Measurements from ENCODE around the gene VSX1.
A peak's percentile ranks its signal among the peaks of the same experiment; 100 is the strongest.

The VSX1 gene

DNA sequence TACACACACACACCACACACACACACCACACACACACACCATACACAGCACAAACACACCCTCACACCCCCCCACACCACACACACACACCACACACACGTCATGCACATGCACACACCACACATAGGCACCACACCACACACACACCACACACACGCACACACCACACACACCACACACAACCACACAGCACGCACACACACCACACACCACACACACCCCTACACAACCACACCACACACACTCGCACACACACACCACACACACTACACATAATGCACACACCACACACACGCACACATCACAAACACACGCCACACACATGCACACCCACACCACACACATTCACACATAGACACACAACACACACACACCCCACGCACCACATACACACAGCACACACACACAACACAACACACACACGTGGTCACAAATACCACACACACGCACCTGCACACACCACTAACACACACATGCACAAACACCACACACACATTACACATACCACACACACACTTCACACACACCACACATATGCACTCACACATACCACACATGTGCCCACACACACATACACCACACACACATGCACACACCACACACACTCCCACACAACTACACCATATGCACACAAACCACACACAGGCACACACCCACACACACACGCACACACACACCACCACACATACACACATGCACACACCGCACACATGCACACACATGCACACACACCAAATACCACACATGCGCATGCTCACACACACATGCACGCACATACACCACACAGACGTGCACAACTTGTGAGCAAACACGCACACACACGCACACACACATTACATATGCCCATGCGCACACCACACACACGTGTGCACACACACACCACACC lies 14.6 kb downstream of the VSX1 start:
- Mint-ChIP-seq H3K36me3 (ENCODE audit: low read depth) (no peaks in the 10 kb centered on the region), H3K4me1 (no peaks in the 10 kb centered on the region), H3K4me3 (no peak overlapping the region), H3K27me3 (ENCODE audit: low read depth) (peaks cover 73% of the 10 kb centered on the region), H3K9me3 (no peaks in the 10 kb centered on the region), H3K27ac (no peak overlapping the region)
- no peak for TF ChIP-seq CTCF (IDR thresholded peaks at IDR 0.05; ENCODE audit: unreplicated experiment in 3 of 3)

- no peaks in the 10 kb centered on the region for H3K36me3 Mint-ChIP-seq (ENCODE audit: low read depth)
- H3K9me3 Mint-ChIP-seq = no peaks in the 10 kb centered on the region
- H3K27ac Mint-ChIP-seq = no peak overlapping the region
- H3K27me3 Mint-ChIP-seq (ENCODE audit: low read depth) = peaks cover 73% of the 10 kb centered on the region
- H3K4me3 Mint-ChIP-seq = no peak overlapping the region
- TF ChIP-seq CTCF (IDR thresholded peaks at IDR 0.05; ENCODE audit: unreplicated experiment in 3 of 3) = no peak
- no peaks in the 10 kb centered on the region for H3K4me1 Mint-ChIP-seq
These were observed 15.6 kb downstream of the VSX1 start for GRCh38 chr20:25066386-25066785.

DNA sequence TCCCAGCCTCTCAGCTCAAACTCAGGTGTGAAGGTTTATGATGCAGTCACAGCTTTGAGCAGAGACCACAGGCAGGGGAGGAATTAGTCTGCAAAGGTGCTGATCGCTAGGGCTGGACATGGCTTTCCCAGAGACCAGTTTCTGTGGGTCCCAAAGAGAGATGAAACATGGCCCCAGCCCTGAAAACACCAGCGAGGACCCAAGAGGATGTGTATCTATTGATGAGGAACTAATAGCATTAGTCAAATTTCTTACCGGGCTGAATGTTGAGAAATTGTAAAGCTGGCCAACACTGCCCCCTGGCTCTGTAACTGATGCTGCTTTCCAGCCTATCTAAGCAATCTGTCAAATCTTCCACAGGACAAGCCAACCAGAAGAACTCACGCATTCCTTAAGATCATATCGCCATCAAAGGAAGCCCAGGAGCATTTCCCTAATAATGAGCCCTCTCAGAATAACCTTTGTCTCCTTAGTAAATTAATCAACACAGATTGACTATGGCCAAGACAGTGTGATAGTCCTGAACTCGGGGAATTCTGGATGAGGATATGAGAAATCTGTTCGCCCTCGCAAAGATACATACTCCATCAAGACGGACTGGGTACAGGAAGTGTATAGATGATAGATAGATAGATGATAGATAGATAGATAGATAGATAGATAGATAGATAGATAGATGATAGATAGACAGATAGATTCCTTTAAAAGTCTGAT lies 16.2 kb downstream of the VSX1 start:
- H3K4me3 Mint-ChIP-seq = no peak overlapping the region

GRCh38 chr20:25065072-25065624 lies 16.8 kb downstream of the VSX1 start:
- Mint-ChIP-seq H3K4me1 (no peaks in the 10 kb centered on the region), H3K27me3 (ENCODE audit: low read depth) (peaks cover 73% of the 10 kb centered on the region)

More for the DNA sequence above, 16.2 kb downstream of the VSX1 start:
- no peak overlapping the region for H3K27ac Mint-ChIP-seq
- peak; percentile 76 to 91 (median 77) for TF ChIP-seq CTCF (IDR thresholded peaks at IDR 0.05; ENCODE audit: unreplicated experiment in 3 of 3)
- H3K9me3 Mint-ChIP-seq = no peaks in the 10 kb centered on the region
- no peaks in the 10 kb centered on the region for H3K4me1 Mint-ChIP-seq
- peaks cover 73% of the 10 kb centered on the region for H3K27me3 Mint-ChIP-seq (ENCODE audit: low read depth)
- H3K36me3 Mint-ChIP-seq (ENCODE audit: low read depth) = no peaks in the 10 kb centered on the region

GRCh38 chr20:25064561-25065071 lies 17.3 kb downstream of the VSX1 start:
- Mint-ChIP-seq H3K4me3 (no peak overlapping the region), H3K4me1 (peaks cover under 1% of the 10 kb centered on the region), H3K9me3 (no peaks in the 10 kb centered on the region), H3K27ac (no peak overlapping the region), H3K27me3 (ENCODE audit: low read depth) (peaks cover 73% of the 10 kb centered on the region), H3K36me3 (ENCODE audit: low read depth) (no peaks in the 10 kb centered on the region)
- TF ChIP-seq CTCF (IDR thresholded peaks at IDR 0.05; ENCODE audit: unreplicated experiment in 3 of 3) = no peak

More at GRCh38 chr20:25065072-25065624, 16.8 kb downstream of the VSX1 start:
- Mint-ChIP-seq H3K4me3 (no peak overlapping the region), H3K27ac (no peak overlapping the region), H3K36me3 (ENCODE audit: low read depth) (no peaks in the 10 kb centered on the region), H3K9me3 (no peaks in the 10 kb centered on the region)
- TF ChIP-seq CTCF (IDR thresholded peaks at IDR 0.05; ENCODE audit: unreplicated experiment in 3 of 3) = no peak

Measured in nephron (organoid).